HG03565 (cell line): ENCODE results near the gene RERE.

ENCODE experiments used
- ATAC-seq: cut with Tn5 transposase; IDR thresholded peaks from one replicate; pipeline ENCODE4 v1.9.1; 2021; ENCODE audit warnings: mild to moderate bottlenecking, moderate library complexity; ENCODE audit not compliant: unreplicated experiment

The RERE gene

DNA sequence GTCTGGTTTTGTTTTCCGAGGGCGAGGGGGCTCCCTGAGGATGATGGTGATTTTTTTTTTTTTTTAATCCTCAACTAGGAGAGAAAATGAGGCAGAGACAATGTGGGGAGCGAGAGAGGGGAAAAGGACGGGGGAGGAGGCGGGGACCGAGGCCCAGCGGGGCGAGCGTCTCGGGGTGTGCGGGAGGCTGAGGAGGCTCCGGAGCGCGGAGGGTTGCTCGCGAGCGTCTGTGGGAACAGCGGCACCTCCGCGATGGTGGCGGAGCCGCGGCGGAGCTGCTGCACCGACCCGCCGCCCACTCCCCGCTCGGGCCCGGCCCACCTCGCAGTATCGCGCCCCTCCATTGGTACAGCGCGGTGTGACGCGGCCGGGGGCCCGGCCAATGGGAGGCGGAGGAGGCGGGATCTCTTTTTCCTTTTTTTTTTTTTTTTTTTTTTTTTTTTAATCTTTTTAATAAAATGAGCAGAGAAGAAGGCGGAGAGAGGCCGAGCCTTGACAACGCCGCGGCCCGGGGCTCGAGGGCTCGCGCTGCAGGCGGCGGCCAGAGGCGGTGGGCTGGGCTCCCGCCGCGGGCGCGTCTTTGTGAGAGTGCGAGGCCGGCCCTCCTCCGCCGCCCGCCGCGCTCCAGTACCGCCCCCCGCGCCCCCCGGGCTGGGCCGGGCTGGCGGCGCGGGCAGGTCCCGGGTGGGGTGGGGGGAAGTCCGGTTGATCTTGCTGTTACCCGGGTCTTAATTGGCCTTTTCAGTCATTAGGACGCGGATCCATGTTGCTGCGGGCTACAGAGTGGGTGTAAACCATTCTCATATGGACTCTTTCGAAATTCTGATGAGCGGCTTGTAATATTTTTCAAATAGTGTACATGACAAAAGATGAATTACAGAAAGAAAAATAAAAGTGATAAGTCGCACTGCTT lies at the start of gene RERE:
Gene RERE, minus strand, starts transcription at position 229 of the 913 bp plus-strand sequence.
- peak; percentile 90 for ATAC-seq

DNA sequence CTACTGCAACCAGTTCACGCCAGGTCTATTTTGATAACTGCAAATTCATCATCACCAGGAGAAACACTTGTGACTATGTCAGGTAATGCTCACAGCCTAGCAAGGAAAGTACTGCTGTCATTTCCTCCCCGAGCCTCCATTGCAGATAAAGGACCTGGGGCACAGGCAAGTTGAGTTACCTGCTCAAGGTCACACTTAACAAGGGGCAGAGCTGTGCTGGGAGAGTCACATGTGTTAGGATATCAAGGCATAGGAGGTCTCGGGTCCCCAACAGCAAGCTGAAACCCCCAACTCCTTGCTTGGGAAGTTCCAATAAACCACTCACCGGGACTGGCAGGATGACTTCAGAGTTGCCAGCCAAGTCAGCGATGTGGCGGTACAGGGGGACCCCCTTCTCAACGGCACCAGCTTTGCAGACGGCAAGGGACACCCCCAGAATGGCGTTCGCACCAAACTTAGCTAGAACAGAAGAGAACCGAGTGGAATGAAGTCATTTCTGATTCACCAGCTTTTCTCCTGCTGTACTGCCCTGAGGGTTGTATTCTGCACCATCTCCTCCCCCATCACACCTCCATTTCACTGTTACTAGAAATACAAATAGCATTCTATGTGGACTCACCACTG lies 49.5 kb upstream of the RERE start:
- ATAC-seq, result no peak

DNA sequence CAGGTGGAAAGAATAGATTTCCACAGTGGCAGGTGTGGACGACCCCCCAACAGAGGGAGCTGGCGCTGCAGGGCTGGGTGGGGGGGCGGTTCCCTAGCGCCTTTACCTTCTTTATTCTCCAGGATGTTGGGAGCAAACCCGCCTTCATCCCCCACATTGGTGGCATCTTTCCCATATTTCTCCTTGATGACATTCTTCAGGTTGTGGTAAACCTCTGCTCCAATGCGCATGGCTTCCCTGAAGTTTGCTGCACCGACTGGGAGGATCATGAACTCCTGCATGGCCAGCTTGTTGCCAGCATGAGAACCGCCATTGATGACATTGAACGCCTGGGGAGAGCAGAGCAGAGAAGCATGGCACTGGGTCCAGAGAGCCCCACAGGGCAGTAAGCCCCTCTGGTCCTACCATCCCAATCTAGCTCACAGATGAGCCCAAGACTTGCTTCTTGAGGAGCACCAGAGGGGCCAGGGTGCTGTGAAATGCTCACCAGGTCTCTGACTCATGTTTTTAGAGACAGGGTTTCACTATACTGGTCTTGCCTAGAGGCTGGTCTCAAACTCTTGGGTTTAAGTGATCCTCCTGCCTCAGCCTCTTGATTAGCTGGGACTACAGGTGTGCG lies 48.8 kb upstream of the RERE start:
- no peak for ATAC-seq

DNA sequence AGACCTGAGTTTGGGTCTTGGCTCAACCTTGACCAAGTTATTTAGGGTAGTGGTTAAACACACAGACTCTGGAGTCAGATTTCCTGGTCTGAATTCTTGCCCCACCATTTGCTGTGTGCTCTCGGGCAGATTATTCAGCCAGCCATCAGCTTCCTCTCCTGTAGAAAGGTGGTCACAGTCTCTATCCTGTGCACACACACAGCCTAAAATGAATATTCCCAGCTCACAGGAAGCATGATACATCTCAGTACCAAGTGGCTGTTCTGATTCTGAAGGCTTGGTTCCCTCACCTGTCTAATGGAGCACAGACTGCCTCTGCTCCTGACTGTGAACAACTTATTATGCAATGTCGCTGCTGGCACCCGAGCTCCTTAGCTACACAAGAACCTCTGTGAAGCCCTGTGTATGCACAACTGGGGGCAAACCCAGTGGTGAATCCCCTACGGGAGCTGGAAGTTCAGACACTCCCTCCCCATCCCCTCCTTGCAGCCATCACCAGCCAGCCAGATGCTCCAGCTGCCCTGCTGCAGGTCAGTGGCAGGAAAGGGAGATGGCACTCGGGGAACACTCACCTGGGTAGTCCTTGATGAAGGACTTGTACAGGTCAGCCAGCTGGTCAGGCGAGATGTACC lies 47.4 kb upstream of the RERE start:
- no peak for ATAC-seq

DNA sequence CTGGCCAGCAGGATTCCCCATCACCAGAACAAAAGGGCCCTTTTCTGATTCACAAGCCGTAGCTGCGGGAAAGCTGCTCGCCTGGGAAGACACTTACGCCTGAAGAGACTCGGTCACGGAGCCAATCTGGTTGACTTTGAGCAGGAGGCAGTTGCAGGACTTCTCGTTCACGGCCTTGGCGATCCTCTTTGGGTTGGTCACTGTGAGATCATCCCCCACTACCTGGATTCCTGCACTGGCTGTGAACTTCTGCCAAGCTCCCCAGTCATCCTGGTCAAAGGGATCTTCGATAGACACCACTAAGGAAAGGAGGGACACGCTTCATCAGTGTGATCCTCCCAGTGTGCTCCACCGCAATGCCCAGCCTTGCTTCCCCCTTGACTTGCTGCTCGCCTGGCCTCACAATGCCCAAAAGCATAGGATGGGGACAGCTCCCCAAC lies 46.4 kb upstream of the RERE start:
- ATAC-seq, result no peak

DNA sequence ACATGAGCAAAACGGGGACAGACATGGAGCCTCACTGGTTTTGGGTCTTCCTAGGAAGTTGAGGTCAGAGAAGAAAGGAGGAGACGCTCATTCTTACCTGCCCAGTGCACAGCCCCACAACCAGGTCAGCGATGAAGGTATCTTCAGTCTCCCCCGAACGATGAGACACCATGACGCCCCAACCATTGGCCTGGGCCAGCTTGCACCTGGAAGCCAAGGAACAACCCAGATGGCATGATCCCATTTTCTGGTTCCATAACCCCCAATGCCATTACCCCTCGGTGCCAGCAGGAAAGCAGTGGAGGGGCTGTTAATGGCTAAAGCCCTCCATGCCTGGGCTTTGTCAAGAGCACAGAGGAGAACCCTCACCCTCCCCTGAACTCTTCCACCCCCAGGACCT lies 45.7 kb upstream of the RERE start:
- ATAC-seq, result no peak

DNA sequence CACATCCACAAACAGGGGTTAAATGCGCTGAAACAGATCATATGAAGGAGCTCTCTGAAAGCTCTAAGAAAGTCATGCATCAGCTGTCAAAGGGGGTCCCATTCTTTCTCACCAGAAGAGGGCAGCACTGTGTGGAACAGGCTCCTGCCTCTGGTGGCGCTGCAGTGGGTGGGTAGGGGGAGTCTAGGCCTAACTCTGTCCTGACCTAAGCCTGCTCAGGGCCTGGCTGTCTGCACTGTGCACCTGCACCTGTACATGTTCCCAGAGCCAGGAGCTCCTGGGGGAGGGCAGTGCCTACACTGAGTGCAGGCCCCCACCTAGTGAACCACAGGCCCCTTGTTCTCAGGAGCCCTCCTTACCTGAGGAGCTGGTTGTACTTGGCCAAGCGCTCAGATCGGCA lies 45.1 kb upstream of the RERE start:
- no peak for ATAC-seq

DNA sequence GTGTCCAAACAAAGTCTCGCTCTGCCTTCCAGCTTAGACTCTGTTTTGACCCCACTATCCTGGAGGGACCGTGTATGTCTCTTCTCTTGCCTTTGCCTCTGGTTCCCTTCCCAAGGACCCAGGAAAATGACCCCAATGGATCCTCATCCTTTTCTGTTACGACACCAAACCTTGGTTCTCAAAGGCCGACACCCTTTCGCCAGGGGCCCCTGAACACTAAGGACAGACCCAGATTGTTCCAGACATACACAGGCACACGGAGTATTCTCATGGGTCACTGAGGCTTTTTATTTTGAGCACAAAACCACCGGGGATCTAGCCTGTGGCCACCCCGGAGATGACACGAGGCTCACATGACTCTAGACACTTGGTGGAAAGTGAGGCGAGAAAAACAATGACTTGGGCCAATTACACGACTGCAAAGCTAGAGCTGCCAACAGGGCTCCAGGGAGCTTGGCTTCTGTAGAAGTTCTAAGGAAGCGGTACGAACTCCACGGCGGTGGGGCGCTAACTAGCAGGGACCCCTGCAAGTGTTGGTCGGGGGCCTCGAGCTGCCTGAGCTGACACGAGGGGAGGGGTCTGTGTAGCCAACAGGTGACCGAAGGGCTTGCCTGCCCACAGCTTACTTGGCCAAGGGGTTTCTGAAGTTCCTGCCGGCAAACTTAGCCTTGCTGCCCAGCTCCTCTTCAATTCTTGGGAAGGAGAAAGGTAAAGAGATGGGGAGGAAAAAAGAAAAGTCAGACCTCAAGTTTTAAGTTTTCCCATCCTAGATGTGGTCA lies 43.5 kb upstream of the RERE start:
- no peak for ATAC-seq

DNA sequence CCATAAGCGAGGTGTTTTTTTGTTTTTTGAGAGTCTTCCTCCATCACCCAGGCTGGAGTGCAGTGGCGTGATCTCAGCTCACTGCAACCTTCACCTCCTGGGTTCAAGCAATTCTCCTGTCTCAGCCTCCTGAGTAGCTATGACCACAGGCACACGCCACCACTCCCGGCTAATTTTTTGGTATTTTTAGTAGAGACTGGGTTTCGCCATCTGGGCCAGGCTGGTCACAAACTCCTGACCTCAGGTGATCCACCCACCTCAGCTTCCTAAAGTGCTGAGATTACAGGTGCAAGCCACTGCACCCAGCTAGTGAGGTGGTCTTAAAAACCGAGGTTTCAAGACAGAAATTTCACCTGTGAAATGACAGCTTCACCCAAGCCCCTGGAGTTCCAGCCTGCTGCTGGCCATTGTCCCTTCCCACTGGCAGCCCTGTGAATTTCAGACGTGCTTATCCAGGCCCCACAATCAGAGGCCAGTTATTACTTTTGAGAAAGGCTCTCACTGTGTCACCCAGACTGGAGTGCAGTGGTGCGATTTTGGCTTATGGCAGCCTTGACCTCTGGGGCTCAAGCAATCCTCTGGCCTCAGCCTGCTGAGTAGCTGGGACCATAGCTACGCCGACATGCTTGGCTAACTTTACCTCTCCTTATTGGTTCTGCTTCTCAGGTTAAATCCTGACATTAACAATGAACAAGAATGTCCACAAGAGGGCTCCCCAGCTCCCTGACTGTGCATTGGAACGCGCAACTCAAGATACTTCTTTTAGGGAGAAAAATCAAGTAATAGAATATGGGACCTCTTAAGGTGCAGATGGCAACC lies 41.7 kb upstream of the RERE start:
- ATAC-seq, result no peak

DNA sequence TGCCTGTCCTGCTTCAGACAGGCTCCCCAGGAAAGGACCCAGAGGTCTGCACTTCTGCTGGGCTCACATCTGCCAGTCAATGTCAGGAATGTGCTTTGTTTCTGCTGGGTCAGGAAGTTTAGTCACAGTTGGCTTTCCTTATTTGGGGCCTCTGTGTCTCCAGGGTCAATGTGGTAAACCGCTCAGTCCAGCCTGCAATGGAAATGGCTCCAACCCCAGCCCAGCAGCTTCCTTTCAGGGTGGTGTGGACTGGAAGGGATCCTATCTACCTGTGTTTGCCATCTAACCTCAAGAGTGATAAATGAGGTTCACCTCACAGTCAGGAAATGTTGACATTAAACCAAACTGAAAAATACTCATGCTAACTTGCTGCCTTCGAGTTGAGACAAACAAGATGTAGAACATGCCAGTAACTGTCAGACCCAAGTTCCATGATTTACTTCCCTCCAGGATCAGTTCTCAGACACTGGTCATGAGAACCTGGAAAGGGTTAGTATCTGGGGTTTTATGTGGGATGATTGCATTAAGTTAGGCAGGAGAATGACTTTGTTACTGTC lies 40.8 kb upstream of the RERE start:
- ATAC-seq, result no peak

DNA sequence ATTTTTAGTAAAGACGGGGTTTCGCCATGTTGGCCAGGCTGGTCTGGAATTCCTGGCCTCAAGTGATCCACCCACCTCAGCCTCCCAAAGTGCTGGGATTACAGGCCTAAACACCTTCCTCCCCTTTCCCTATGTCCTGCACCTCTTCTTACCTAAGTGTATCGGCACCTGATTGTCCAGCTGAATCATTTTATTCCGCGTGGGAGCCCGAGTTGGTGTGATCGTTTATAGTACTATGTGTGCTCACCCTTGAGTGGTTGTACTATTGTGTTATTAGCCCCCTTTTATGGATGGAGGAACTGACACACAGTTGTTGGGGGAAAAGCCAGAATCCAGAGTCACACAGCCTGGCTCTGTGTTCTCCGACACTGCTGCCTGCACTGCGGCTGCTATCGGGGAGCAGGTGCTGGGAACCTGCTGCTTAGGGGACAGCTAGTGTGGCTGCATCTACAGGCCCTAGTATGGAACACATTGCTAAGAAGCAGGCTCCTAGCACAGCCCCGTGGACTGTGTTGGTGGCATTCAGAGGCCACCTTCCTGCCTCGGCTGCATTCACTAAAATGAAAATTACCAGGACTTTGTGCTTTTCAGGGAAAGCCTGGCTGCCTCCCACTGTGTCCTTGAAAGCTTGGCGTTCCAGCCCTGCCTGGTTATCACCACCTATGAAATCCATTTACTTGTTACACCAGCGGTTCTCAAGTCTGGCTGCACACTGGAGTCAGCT lies 39.4 kb upstream of the RERE start:
- ATAC-seq, result no peak

DNA sequence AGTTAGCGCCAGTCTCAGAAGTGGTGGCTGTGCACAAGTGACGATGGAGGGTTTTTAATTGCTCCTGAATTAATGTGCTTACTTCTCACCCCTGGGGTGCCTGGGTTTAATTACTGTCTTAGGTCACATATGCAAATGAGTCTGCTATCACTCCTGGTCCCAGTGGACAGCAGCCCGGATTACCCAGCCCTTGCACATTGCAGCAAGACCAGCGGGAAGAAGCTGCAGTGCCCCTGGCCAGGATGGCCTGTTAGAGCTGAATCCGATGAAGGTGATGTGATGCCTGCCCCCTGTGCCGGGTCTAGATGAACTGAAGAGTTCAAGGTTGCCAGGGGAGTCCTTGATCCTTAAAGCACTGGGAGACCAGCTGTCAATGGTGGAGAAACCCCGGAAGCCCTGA lies 36.8 kb upstream of the RERE start:
- ATAC-seq, result no peak

DNA sequence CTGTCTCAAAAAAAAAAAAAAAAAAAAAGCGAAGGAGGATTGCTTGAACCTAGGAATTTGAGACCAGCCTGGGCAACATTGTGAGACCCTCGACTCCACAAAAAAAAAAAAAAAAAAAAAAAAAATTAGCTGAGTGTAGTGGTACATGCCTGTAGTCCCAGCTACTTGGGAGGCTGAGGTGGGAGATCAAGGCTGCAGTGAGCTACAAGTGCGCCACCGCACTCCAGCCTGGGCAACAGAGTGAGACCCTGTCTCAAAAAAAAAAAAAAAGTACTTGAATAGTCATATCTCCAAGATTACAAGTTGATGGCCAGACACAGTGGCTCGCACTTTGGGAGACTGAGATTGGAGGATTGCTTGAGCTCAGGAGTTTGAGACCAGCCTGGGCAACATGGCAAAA lies 33.6 kb upstream of the RERE start:
- ATAC-seq, result no peak

DNA sequence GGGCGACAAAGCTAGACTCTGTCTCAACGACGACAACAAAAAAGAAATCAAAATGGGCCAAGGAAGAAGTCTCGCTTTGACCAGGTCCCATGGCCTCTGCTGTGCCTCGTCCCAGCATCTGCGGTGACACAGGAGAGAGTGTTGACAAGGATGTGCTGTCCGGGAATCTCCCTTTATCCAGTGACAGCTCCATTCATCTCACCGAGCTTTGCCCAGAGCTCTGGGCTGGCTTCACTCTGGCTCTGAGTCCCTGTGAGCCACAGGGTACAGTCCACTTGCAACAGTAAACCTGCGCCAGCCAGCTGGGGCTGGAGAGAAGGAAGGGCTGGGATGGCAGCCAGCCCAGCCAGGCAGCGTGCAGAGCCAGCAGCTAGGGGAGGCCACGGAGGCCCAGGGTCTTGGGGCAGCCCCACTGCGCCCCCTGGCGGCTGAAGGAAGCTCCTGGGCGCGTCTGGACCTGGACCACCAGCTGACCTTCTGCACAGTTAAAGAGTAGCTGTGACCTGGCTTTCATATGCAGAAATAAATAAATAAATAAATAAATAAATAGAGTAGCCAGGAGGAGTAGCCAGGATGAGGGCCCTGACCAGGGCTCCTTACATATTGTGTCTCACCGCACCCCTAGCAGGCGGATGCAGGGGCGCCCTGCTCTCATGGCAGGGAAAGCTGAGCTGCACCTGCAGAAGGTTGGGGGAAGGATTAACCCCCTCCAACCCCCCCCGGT lies 31.4 kb upstream of the RERE start:
- peak; percentile 53 for ATAC-seq

DNA sequence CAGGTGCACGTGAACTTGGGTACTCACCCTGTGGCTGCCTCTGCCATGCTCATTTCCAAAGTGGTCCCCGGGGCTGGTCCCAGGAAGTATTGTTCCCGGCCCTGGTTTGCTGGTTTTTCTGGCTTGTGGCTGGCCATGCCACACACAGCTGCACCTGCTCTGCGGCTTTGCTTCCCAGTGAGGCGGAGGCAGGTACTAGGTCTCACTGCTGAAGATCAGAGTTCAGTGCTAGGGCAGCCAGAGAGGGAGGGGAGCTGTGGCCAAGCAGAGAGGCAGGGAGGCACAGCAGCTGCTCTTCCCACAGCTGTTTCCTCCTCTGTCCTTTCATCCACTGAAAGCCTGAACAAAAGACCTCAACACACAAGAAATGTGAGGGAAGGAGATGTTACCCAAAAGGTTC lies 30.6 kb upstream of the RERE start:
- no peak for ATAC-seq

DNA sequence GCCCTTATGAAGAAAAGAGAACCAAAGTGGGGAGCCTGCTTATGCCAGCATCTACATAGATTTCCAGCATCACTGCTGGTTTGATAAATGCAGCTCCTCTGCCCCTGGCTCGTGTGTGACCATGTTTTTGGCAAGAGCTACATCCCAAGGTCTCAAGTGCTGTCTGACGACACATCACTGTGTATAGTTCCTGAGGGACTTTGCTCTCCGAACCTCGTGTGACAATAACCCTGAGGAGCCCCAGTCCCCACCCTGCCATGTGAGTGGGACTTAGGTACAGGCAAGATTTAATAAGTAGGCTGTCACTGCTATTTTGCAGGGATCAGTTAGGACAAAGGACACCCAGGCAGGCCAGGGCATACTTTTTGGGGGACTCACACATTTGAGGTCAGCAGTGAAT lies 28.8 kb upstream of the RERE start:
- no peak for ATAC-seq

DNA sequence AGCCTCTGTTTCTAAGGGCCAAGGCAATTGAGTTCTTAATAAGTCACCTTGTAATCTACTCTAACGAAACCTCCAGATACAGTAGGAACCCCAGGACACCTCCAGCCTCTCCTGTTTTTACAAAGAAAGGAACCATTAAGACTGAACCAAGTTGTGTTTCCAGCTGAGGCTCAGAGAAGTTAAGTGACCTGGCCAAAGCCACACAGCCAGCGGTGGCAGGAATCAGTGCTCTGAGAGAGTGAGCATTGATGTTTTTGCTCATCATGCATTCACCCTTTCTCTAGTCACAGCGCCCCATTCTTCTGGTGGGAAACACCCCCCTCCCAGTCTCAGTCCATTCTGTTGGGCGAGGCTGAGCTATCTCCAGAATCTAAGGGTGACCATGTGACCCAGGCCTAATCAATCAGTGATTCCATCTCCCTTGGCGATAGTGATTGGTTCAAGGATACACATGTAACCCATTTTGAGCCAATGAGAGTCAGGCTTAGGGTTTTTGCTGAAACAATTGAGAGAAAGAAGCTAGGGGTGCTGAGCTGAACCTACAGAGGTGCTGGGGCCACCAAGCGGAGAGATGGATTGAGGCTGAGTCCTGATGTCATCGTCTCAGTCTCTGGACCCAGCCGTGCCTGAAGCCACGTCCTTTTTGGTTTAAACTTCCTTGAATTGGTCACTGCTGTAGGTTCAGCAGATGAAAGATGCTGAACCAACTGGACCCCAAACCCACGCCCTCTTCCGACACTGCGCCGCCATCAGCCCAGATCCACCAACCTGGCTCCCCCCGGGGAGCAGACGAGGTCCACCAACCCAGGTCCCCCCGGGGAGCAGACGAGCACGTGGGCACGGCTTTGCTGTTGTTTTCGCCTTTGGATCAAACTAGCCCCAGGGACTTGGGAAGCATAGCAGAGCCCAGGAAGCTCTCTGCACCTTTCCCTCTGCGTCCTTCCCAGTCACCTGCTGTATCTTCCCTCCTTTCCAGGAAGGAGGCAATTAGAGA lies 28.0 kb upstream of the RERE start:
- no peak for ATAC-seq
